Measurements from ENCODE around the gene OR1F1.
A peak's percentile ranks its signal among the peaks of the same experiment; 100 is the strongest.
"Not testable (repeated sequence)": the region's sequence is repeated elsewhere in the genome, so short reads cannot be mapped to it uniquely, and the experiment has no call there.

The OR1F1 gene

GRCh38 chr16:3161235-3162018, 26.6 kb upstream of the OR1F1 start:
- Mint-ChIP-seq H3K9me3 (no peaks in the 10 kb centered on the region), H3K27me3 (no peaks in the 10 kb centered on the region), H3K4me1 (peaks cover 31% of the 10 kb centered on the region), H3K36me3 (no peaks in the 10 kb centered on the region), H3K27ac (no peak overlapping the region), H3K4me3 (peak overlapping the region; percentile 54)

GRCh38 chr16:3164121-3164991, 23.6 kb upstream of the OR1F1 start:
- Mint-ChIP-seq H3K4me3 (no peak overlapping the region), H3K4me1 (peaks cover 13% of the 10 kb centered on the region), H3K9me3 (no peaks in the 10 kb centered on the region), H3K27ac (no peak overlapping the region), H3K36me3 (no peaks in the 10 kb centered on the region), H3K27me3 (no peaks in the 10 kb centered on the region)

DNA sequence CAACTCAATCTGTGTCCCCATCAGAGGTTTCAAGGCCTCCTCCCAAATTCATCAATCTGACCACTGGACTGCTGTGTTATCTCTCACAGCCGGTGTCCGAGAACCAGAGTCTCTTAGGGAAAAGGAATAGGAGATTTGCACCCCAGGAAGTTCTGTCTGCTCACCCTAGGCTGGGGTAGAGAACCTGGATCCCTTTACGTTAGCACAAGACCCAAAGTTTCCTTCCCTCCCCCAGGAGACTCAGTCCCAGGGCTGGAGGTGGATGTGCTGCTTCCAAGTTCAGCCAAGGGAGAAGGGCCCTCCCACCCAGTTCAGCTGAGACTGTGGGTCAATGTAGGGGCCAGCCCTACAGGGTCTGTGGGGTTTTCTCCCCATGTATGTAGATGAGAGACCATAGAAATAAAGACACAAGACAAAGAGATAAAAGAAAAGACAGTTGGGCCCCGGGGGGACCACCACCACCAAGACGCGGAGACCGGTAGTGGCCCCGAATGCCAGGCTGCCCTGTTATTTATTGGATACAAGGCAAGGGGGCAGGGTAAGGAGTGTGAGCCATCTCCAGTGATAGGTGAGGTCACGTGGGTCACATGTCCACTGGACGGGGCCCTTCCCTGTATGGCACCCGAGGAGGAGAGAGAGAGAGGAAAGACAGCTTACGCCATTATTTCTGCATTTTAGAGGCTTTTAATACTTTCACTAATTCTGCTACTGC, 22.7 kb upstream of the OR1F1 start:
- no peaks in the 10 kb centered on the region for H3K9me3 Mint-ChIP-seq
- H3K4me1 Mint-ChIP-seq: peaks cover 8% of the 10 kb centered on the region
- H3K27me3 Mint-ChIP-seq: no peaks in the 10 kb centered on the region
- H3K4me3 Mint-ChIP-seq: peak overlapping the region; percentile 51
- H3K27ac Mint-ChIP-seq: peak overlapping the region; percentile 46
- no peaks in the 10 kb centered on the region for H3K36me3 Mint-ChIP-seq

GRCh38 chr16:3166505-3166886, 21.5 kb upstream of the OR1F1 start:
- H3K27ac Mint-ChIP-seq: no peak overlapping the region
- peaks cover 19% of the 10 kb centered on the region for H3K4me1 Mint-ChIP-seq
- no peak overlapping the region for H3K4me3 Mint-ChIP-seq
- peaks cover 2% of the 10 kb centered on the region for H3K36me3 Mint-ChIP-seq
- no peaks in the 10 kb centered on the region for H3K9me3 Mint-ChIP-seq
- H3K27me3 Mint-ChIP-seq: peaks cover 6% of the 10 kb centered on the region

- H3K4me3 Mint-ChIP-seq, H3K9me3 Mint-ChIP-seq, H3K36me3 Mint-ChIP-seq, H3K27me3 Mint-ChIP-seq, H3K27ac Mint-ChIP-seq: not testable (repeated sequence)
- H3K4me1 Mint-ChIP-seq: peaks cover 32% of the 10 kb centered on the region
These were observed 19.3 kb upstream of the OR1F1 start for GRCh38 chr16:3168729-3169128.

DNA sequence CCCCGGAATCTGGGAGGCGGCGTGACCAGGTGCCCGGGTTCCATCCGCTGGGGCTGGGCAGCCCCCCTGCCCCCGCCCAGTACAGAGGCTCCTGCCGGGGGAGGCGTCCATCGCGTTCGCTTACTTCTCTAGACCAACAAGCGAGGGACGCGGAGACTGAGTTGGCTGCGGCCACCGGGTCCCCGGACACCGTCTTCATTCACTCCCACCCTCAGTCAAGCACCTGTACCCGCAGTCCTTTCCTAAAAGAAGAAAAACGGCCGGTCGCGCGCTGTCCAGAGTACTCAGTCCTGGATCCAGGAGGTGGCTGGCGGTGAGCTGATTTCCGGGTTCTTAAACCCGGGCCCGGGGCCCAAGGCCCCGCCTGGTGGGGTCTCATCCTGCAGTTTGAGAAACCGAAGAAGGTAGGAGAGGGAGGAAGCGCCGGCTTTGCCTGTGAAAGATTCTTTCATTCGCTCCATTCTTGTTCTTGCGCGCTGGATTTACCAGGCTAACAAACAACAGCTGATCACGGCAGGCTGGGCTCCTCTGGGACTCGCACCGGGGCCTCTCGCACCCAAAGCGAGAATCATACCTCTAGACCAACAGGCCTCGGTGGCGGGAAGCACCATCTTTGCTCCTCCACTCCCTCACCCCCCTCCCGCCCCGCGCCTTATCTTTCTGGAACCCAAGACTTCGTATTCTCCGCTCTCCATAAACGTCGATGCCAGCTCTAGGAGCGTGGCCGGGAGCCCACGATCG, 17.4 kb upstream of the OR1F1 start:
- Mint-ChIP-seq H3K4me3 (peak overlapping the region; percentile 87), H3K36me3 (peaks cover 2% of the 10 kb centered on the region), H3K4me1 (peaks cover 33% of the 10 kb centered on the region), H3K9me3 (no peaks in the 10 kb centered on the region), H3K27me3 (peaks cover 19% of the 10 kb centered on the region), H3K27ac (peak overlapping the region; percentile 19)

- peaks cover 2% of the 10 kb centered on the region for H3K36me3 Mint-ChIP-seq
- no peaks in the 10 kb centered on the region for H3K9me3 Mint-ChIP-seq
- peak overlapping the region; percentile 87 for H3K4me3 Mint-ChIP-seq
- H3K4me1 Mint-ChIP-seq: peaks cover 31% of the 10 kb centered on the region
- H3K27me3 Mint-ChIP-seq: peaks cover 25% of the 10 kb centered on the region
- H3K27ac Mint-ChIP-seq: peak overlapping the region; percentile 62
These were observed 16.7 kb upstream of the OR1F1 start for GRCh38 chr16:3171181-3171854.

GRCh38 chr16:3171855-3172593, 16.0 kb upstream of the OR1F1 start:
- H3K4me3 Mint-ChIP-seq: peak overlapping the region; percentile 87
- H3K36me3 Mint-ChIP-seq: peaks cover 2% of the 10 kb centered on the region
- H3K4me1 Mint-ChIP-seq: peaks cover 31% of the 10 kb centered on the region
- H3K27ac Mint-ChIP-seq: peak overlapping the region; percentile 62
- peaks cover 26% of the 10 kb centered on the region for H3K27me3 Mint-ChIP-seq
- no peaks in the 10 kb centered on the region for H3K9me3 Mint-ChIP-seq

GRCh38 chr16:3173892-3174617, 13.9 kb upstream of the OR1F1 start:
- H3K4me1 Mint-ChIP-seq: peaks cover 31% of the 10 kb centered on the region

DNA sequence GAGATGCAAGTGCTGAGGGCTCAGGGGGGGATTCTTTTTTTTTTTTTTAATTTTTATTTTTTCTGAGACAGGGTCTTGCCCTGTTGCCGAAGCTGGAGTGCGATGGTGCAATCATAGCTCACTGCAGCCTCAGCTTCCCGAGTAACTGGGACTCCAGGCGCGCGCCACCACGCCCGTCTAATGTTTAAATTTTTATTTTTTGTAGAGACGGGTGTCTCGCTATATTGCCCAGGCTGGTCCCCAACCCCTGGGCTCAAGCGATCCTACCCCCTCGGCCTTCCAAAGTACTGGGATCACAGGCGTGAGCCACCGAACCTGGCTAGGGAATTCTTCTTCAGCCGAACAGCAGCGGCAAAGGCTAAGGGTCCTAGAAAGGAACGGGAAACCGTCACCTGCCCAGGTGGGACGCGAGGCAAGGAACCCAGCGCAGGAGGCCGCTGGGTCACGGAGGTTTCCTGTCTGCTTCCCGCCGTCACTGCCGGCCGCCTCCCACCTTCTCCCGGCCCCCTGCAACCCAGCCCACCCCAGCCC, 13.3 kb upstream of the OR1F1 start:
- peaks cover 31% of the 10 kb centered on the region for H3K4me1 Mint-ChIP-seq
- H3K27ac Mint-ChIP-seq: no peak overlapping the region
- H3K4me3 Mint-ChIP-seq: no peak overlapping the region
- peaks cover 38% of the 10 kb centered on the region for H3K27me3 Mint-ChIP-seq
- H3K36me3 Mint-ChIP-seq: peaks cover 4% of the 10 kb centered on the region
- no peaks in the 10 kb centered on the region for H3K9me3 Mint-ChIP-seq

More at GRCh38 chr16:3173892-3174617, 13.9 kb upstream of the OR1F1 start:
- Mint-ChIP-seq H3K27ac (peak overlapping the region; percentile 59), H3K27me3 (peaks cover 33% of the 10 kb centered on the region), H3K36me3 (peaks cover 2% of the 10 kb centered on the region), H3K9me3 (no peaks in the 10 kb centered on the region), H3K4me3 (peak overlapping the region; percentile 55)

DNA sequence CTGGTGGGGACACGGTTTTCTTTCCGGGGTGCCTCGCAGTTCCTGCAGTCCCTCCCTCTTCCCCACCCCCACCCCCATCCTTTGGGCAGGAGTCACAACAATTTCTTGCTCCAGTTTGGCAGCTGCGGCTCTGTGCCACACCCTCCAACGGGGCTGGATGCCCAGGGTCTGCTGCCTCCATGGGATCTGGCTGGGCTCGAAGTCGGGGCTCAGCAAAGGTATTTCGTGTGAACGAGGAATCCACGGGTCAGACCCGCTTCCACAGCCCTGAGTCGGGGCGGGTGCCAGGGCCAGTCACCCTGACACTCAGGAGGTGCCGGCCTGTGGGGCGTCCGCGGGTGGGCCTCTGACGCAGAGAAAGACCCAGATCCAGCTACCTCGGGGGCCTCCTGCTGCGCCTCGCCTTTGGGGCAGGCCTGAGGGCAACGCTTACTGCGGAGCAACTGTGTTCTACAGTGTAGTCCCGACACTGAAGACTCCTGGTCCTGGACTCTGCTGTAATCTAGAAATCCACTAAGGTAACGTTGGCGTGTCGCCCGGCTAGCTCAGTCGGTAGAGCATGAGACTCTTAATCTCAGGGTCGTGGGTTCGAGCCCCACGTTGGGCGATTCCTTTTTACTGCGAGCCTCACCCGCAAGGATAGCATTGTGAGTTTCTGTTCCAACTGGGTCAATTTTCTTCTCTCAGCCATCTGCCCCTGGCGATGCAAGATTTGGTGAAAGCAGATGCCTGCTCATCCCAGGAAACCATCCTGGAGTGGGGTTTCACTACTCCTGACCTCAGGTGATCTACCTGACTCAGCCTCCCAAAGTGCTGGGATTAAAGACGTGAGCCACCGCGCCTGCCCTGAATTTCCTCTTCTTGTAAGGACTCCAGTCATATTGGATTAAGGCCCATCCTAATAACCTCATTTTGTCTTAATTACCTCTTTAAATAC, 12.6 kb upstream of the OR1F1 start:
- Mint-ChIP-seq H3K27ac (no peak overlapping the region), H3K4me3 (peak overlapping the region; percentile 11)

DNA sequence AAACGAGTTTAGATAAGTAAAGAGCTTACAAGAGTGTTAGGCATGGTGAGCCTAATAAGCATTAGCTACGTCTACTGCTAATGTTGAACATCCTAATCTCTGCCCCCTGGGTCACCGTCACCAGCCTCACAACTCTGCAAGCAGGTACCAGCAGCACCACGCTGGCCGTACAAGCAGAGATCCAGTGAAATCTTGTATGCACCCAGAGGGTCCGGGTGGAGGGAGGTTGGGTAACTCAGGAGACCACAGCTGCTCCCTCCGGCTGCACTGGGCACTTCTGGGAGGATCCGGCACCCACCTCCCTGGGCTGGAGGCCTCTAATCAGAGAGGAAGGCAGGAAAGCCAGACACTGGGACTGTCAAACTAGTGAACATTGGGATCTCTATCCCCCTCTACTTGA, 8.4 kb upstream of the OR1F1 start:
- Mint-ChIP-seq H3K36me3 (peaks cover 6% of the 10 kb centered on the region), H3K4me3 (no peak overlapping the region), H3K27me3 (peaks cover 54% of the 10 kb centered on the region), H3K4me1 (peaks cover 19% of the 10 kb centered on the region), H3K27ac (no peak overlapping the region), H3K9me3 (no peaks in the 10 kb centered on the region)

More for the DNA sequence above, 12.6 kb upstream of the OR1F1 start:
- H3K4me1 Mint-ChIP-seq: peaks cover 31% of the 10 kb centered on the region
- no peaks in the 10 kb centered on the region for H3K9me3 Mint-ChIP-seq
- peaks cover 40% of the 10 kb centered on the region for H3K27me3 Mint-ChIP-seq
- H3K36me3 Mint-ChIP-seq: peaks cover 4% of the 10 kb centered on the region
